NCI-H187 treated with DMSO at 0.1 percent for 48 hours (cell line): ENCODE results near the gene MRPL20.
"Not testable (repeated sequence)": the region's sequence is repeated elsewhere in the genome, so short reads cannot be mapped to it uniquely, and the experiment has no call there.

Experiments used
- DNase-seq: peaks from one replicate; lab custom pipeline; 2025; lab: John Stamatoyannopoulos, UW

The MRPL20 gene

DNA sequence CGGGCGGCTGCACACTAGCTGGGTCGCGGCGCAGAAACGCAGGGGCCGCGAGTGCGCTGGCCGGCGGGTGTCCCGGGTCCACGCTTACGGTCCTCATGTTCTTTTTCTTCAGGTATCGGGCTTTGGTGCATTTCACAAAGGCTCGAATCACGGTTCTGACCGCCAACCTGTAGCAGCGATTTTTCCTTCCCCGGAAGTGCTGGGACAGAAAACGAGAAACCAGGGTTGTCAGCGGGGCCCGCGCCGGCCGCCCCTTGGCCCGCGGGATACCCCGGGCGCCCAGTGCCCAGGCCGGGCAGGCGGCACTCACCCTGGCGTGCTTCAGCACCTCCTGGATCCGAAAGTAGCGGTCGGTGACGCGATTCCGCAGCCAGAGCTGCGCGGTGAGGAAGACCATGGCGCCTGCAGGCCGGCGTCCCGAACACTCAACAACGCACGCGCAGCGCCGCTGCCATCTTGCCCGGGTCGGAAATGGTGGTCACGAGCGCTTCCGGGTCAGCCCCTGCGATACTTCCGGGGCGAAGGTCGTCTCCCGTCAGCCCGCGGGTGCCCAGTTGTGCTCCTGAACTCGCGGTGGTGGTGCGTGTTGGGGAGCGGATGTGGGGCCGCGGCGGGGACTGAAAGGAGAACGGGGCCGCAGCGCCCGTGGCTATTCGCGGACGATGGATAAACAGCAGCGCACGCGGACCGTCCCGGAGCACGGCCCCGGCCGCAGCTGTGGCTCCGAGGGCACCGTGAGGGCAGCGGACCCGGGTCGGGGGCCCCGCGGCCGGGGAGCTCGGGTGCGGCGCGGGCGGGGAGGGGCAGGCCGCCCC lies at the start of gene MRPL20:
MRPL20 (minus strand) TSS at position 473 of the 815 bp plus-strand sequence; CDS start at position 397, 76 bp downstream.
- peak; percentile 38 for DNase-seq

- DNase-seq, result not testable (repeated sequence)
These were observed 49.7 kb upstream of the MRPL20 start for GRCh38 chr1:1456683-1457255.

DNA sequence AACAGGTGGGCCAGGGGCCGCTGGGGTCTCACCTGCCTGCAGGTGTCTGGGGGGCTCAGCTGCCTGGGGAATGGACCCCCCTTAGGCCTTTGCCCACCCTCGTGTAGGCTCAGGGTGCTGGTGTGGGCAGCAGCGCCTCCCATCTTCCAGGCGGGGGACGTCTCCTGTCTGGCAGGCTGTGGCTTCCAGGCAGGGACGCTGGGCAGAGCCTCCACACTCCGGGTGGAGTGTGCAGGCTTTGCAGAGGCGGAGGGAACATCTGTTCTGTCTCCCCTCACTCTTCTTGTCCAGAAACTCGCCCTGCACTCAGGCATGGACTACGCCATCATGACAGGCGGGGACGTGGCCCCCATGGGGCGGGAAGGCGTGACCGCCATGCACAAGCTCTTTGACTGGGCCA lies 48.8 kb upstream of the MRPL20 start:
- not testable (repeated sequence) for DNase-seq

GRCh38 chr1:1455366-1455884 lies 48.3 kb upstream of the MRPL20 start:
- DNase-seq, result no peak

GRCh38 chr1:1454286-1455056 lies 47.4 kb upstream of the MRPL20 start:
- DNase-seq, result not testable (repeated sequence)

DNA sequence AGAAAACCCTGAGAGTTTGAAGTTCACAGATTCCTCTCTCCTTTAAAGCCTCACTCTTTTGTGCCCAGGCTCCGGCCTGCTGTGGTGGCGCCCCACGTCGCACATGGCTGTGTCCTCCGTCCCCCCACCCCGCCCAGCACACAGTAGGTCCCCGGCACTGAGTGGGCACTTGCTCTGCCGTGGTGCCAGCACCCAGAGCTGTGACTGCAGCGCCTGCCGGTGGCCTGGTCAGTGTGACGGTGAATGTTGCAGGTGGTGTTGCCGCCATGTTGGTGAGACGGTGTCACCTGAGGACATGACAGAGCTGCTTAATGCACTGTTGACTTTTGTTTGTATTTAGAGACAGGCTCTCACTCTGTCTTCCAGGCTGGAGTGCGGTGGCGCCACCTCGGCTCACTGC lies 45.8 kb upstream of the MRPL20 start:
- DNase-seq, result no peak

DNA sequence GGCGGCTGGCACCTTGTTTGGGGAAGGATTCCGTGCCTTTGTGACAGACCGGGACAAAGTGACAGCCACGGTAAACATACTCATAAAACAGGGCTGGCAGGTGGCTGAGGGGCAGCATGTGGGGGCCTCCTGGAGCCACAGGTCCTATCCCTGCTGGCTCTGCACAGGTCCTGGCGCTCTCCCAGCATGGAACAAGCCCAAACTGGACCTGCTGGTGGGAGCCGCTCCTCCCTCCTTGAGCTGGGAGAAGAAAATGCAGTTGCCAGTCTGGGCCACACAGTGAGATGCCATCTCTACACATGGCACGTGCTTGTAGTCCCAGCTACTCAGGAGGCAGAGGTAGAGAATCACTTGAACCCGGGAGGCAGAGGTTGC lies 45.3 kb upstream of the MRPL20 start:
- DNase-seq, result not testable (repeated sequence)

DNA sequence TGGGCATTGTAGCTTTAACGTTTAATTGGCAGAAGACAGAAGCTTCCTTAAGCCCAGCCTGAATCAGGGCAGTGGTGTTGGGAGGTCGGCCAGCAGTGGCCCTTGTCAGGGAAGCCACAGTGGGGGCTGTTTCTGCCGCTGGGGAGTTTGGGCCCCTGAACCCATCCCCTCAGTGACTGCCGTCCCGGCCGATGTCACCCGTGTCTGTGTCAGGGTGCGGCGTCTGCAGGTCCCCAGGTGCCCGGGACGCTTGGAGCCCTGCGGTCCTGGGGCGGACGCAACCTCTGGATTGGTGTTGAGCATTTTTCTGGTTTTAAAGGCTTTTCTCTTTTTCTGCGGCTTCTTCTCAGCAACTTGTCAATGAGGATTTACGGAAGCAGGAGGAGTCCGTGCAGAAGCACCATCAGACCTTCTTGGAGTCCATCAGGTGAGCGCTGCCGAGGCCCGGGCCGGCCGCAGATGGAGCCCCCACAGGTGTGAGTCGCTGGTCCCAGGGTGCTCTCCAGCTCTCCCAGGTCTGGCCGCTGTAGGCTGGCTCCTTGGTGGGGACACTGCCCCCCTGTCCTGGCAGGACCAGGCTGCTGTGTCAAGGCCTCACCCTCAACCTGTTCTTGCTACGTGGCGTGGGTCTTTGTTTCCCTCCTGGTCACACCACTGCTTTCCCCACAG lies 44.7 kb upstream of the MRPL20 start:
- no peak for DNase-seq

- not testable (repeated sequence) for DNase-seq
These were observed 43.5 kb upstream of the MRPL20 start for GRCh38 chr1:1450616-1451015.

DNA sequence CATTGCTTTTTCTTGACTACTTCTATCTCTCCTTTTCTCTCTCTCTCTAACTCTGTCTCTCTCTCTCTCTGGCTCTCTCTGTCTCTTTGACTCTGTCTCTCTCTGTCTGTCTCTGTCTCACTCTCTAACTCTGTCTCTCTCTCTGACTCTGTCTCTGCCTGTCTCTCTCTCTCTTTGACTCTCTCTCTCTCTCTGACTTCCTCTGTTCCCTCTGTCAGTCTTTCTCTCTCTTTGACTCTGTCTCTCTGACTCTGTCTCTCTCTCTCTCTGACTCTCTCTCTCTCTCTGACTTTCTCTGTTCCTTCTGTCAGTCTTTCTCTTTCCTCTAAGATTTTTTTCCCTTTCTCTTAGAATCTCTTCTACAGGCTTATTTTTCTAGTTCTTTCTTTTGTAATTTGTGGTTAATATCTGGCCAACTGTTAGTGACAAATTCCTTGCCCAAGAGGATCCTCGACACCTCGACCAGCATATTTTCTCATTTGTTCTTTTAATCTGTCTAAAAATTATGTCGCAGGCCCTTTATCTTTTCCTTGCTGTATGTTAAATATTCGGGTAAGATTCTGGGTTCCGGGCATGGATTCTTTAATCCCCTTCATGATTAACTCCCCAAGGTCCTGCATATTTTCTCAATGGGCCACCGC lies 42.1 kb upstream of the MRPL20 start, which contains the start of gene ATAD3C:
ATAD3C (plus strand) TSS at position 591 of the 641 bp plus-strand sequence. CDS start 995 bp downstream, outside the sequence.
- DNase-seq, result no peak

GRCh38 chr1:1446631-1447030 lies 39.5 kb upstream of the MRPL20 start:
- DNase-seq, result not testable (repeated sequence)

GRCh38 chr1:1442069-1442770 lies 35.1 kb upstream of the MRPL20 start:
- DNase-seq, result no peak

DNA sequence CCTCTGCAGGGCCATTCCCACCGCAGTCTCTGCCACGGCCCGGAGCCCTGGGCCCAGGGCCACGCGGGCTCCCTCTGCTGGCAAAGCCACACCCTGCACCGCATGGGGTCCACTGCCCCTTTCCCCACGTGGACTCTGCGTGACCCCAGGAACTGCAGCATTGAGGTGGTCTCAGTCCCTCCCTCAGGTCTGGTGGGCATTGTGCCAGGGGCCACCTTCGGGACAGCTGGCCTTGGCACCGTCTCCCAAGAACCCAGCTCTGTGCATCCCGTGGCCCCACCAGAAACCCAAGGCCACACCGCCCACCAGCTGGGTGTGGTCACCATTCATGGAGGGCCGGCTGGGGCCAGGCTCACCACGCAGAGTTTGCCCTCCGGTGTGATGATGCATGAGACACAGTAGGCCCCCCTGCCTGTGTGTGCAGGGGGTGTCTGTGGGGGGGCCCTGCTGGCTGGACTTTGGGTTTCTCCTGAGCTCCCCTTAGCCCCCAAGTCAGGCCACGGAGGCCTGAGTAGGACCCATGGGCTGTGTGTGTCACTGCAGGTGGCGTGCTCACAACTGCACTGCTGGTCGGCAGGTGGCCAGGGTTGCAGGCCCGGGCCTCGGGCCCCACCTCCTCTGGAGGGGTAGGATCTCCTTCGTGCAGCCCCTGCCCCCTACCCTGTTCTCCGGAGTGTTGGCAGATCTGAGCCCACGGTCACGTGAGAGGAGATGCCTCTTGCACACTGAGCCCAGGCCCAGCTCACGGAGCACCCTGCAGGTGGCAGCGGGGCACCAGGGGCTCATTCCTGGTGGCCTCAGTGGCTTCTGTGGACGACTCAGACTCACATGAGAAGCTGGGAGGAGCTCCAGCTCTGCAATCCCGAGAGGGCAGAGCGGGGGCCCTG lies 34.2 kb upstream of the MRPL20 start:
- DNase-seq, result no peak

DNA sequence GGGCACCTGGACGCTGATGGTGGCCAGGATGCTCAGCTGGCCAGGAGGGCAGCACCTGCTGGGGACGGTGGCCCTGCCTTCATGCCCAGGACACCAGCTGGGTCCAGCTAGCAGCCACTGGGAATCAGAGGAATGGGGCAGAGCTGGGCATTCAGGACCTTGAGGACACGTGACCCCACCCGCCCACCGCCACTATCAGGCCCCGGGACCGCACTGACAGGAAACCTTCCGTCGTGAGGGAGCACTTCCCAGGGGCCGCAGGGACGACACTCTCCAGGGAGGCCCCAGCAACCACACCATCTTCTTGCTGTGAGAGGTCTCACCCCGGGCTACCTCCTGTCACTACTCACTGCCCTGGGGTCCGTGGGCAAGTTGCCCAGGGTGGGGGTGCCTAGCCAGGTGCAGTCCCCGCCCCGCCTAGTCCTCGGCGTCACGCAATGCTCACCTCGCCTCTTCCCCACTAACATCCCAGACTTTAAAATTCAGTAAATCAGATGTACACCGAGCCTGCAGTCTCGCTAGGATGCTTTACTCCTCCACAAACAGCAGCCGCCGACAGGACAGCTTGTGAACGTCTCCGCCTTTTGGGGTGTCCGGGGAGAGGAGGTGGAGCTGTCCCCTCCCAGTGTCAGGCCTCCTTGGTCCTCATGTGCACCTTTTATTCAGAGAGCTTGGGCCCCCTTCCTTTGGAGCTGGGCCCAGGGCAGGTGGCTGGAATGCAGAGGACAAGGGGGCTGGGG lies 33.3 kb upstream of the MRPL20 start:
- DNase-seq, result no peak

DNA sequence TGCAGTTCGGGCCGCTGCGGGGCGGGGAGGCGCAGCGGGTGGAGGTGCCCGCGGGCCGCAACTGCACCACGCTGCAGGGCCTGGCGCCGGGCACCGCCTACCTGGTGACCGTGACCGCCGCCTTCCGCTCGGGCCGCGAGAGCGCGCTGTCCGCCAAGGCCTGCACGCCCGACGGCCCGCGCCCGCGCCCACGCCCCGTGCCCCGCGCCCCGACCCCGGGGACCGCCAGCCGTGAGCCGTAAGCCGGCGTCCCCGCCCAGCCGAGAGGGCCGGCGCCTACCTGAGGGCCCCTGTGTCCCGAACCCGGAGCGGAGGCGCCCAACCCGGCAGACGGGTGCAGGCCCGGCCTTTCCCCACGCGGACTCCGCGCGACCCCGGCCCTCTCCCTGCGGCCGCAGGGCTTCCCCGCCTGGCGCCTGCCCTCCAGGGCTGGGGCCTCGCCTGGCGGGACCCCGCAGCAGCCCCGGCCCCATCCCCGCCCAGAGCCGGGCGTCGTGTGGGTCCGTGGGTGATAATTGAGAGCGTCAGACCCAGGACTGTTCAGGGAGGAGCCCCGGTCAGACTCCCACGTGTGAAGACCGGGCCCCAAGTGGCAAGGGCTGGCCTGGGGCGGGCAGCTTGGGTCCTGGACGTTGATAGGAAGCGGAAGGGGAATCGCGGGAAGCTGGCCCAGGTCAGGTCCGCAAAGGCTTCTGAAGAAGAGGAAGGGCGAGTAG lies 32.6 kb upstream of the MRPL20 start:
- DNase-seq, result no peak

GRCh38 chr1:1438531-1439381 lies 31.7 kb upstream of the MRPL20 start:
- DNase-seq, result no peak

GRCh38 chr1:1437904-1438376 lies 30.8 kb upstream of the MRPL20 start:
- no peak for DNase-seq
